ENCODE measurements around the gene SET. TPM values are rescaled to one million over a fixed set of nuclear protein-coding genes. Genes with fewer than 3 reads are reported as not detected.

SET gene
- total and polyA plus RNA-seq, 2 donors (not counting 3 experiments of a cell fraction or from before 2014, with no cell fraction given): 61.1 to 483 TPM

DNA sequence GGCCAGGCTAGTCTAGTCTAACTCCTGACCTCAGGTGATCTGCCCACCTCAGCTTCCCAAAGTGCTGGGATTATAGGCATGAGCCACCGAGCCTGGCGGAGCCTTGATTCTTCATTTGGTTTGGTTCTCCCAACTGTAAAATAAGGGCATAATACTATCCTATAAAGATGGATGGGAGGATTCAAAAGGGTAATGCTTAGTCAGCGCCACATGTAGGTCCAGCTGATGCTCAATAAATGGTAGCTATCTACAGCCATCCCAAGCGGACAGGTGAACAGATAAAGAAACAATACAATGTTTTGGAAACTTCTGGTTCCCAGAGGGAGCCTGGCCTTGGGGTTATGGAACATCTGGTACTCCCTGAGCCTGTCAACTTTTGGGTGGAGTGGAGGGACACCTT, 13.6 kb upstream of the SET start:
- POLR2A ChIA-PET: no interaction called here

More for the DNA sequence above, 13.6 kb upstream of the SET start:
- no peak for TF ChIP-seq POLR2A (IDR thresholded peaks at IDR 0.05; ENCODE audit: low read depth, low read length)
- no peak for TF ChIP-seq MYC (IDR thresholded peaks at IDR 0.05; ENCODE audit: low read depth, low read length)
- TF ChIP-seq EZH2 (IDR thresholded peaks at IDR 0.05; ENCODE audit: borderline replicate concordance, low read depth, low read length, severe bottlenecking): no peak
- TF ChIP-seq, protein P1, sequence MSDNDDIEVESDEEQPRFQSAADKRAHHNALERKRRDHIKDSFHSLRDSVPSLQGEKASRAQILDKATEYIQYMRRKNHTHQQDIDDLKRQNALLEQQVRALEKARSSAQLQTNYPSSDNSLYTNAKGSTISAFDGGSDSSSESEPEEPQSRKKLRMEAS (IDR thresholded peaks at IDR 0.05; ENCODE audit: insufficient read depth, insufficient read length): no peak
- no peak for TF ChIP-seq GATA2 (IDR thresholded peaks at IDR 0.05; ENCODE audit: insufficient read depth, insufficient read length, low read depth, low read length)
- no peak for TF ChIP-seq CTCF (IDR thresholded peaks at IDR 0.05; ENCODE audit: extremely low read depth in 1 of 2, insufficient read depth in 1 of 2, low read depth in 1 of 2, low read length in 2 of 2)
- TF ChIP-seq JUN (IDR thresholded peaks at IDR 0.05; ENCODE audit: borderline replicate concordance, insufficient read depth, insufficient read length, low read depth): no peak
- TF ChIP-seq POLR2AphosphoS5 (IDR thresholded peaks at IDR 0.05; ENCODE audit: insufficient read depth, low read depth, low read length): no peak
- no peak for TF ChIP-seq FOS (IDR thresholded peaks at IDR 0.05; ENCODE audit: borderline replicate concordance, insufficient read depth, low read length)
- Histone ChIP-seq H4K20me1 (replicated peaks; ENCODE audit: control insufficient read depth, extremely low read depth, insufficient read depth, low read length) (no peaks in the 10 kb centered on the region), H3K27me3 (ENCODE audit: control insufficient read depth in 2 of 2, insufficient read depth in 2 of 2, low read length in 2 of 2) (no peaks in the 10 kb centered on the region), H3K4me1 (ENCODE audit: control insufficient read depth, extremely low read depth, insufficient read depth, low read length) (no peaks in the 10 kb centered on the region), H3K4me2 (ENCODE audit: insufficient read depth, low read length) (no peak overlapping the region), H3K9ac (replicated peaks; ENCODE audit: extremely low read depth, insufficient read depth, low read length) (no peak overlapping the region), H3K9me1 (replicated peaks; ENCODE audit: control insufficient read depth, extremely low read depth, insufficient read depth, low read length) (no peaks in the 10 kb centered on the region), H3K4me3 (replicated peaks in 1 of 3; ENCODE audit: insufficient read depth in 1 of 3, low read depth in 1 of 3, low read length in 3 of 3) (no peak overlapping the region), H2AFZ (ENCODE audit: low read depth, low read length) (no peak overlapping the region), H3K27ac (ENCODE audit: insufficient read depth, low read depth, low read length) (no peak overlapping the region), H3K79me2 (ENCODE audit: control insufficient read depth, insufficient read depth, low read length) (no peaks in the 10 kb centered on the region), H3K36me3 (ENCODE audit: control insufficient read depth in 2 of 2, extremely low read depth in 1 of 2, insufficient read depth in 2 of 2, low read length in 2 of 2) (no peaks in the 10 kb centered on the region), H3K9me3 (replicated peaks; ENCODE audit: control insufficient read depth, insufficient read depth, low read length) (no peaks in the 10 kb centered on the region)
- CTCF ChIA-PET: interaction anchor here (1.6 to 2.3 kb wide), 3 partner anchors 27 to 40 kb away, joined by 4 to 7 read pairs (median 4); partner anchors contain the start of gene PKN3
- BruUV-seq (replicated peaks): no TSS peak
- dilution Hi-C loops (cut with MboI; ENCODE audit: extremely low pct_ligation_motif_present, low sequenced_read_pairs) (no loop called here), intact Hi-C loops (cut with micrococcal nuclease) (no loop called here)
- FAIRE-seq: no peak
- no peak for DNase-seq (ENCODE audit: low read depth, low spot score)
